Measurements from ENCODE around the gene GALNT8.
"Not testable (repeated sequence)": the region's sequence is repeated elsewhere in the genome, so short reads cannot be mapped to it uniquely, and the experiment has no call there.

Gene GALNT8

DNA sequence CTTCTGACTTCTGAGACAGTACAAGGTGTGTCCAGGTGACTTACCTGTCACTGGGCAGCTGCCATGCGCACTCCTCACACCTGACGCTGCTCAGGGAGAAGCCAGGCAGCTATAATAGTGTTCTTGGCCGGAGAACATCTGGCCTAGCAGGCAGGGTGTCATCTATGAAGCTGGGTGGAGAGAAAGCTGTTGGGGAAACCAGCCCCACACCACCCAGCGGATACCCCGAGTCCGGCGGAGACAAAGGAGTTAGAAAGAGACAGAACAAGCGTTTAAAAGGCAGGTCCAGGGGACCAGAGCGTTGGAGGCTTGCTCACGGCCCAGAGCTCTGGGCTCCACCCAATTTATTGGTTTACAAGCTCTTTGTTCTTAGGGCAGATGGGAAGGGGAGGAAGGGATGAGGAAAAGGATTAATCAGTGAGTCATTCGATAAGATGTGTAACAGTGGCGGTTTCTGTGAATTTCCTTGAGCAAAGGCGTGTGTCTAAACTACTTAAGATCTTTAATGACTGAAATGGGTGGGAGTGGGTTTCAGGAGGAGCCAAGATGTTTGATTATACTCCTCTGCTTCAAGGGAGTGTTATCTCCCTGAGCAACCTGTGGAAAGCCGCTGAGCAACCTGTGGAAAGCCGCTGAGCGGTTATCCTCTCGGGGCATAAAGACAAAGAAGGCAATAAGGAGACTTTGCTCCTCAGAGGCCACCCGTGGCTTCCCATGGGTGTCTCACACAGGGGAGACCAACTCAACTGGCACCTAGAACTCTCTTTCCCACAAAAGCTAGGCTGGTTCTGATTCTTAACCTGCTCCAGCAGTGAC is at the start of gene GALNT8:
Gene GALNT8 (plus strand): TSS at position 580 of the 816 bp plus-strand sequence. CDS start 278 bp downstream, outside the sequence.
- DNase-seq, result no peak

DNA sequence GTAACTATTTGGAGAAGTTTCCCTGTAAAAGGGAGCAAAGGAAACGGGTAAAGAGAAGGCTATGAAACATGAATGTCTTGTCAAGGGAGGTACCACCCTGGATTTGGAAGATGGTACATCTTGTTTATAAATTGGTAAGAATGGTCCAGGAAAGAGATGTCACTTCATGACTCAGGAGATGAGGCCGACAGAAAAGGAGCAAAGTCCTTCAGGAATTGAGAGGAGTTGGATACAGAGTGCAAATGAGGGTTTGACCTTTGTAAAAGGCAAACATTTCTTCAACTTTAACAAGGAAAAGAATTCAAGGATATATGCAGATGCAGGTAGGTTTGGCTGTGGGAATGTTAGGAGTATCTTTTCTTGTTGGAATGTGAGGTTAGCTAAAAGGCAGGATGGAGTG is 40.5 kb upstream of the GALNT8 start:
- no peak for DNase-seq

GRCh38 chr12:4681732-4682131 is 38.5 kb upstream of the GALNT8 start:
- no peak for DNase-seq

DNA sequence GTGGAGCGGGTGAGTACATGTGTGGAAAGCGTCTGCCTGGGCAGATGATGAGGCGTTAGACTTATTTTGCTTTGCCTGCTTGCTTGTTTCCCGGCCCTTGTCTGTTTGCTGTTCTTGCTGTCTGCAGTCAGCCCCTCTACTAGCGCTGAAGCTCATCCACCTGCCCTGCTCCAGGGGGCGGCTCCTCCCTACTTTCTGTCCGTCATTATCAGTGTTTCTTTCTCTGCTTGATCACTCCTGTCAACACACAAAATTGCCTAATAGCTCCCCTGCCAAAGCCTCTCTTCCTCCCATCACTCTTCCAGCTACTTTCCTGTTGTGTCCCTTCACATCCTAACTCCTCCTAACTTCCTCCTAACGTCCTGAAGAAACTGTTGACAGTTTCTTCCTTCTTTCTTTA is 34.9 kb upstream of the GALNT8 start:
- no peak for DNase-seq

DNA sequence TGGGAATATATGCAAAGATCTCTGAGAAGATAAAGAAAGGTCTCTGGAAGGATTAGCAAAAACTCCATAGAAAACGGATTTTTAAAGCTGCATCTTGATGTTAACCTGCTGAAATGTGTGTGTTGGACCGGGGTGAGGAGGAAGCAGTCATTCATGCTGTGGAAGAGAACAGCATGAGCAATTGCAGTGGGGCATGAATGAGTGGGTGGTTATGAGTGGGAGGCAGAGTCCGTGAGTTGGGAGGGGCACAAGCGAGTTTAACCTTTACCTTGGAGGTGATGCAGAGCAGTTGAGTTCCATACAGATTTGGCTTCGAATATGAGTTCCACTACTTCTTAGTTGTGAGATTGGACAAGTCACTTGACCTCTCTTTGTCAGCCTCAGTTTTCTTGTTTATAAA is 29.4 kb upstream of the GALNT8 start:
- DNase-seq, result no peak

- DNase-seq, result peak; percentile 6
Observed at GRCh38 chr12:4700621-4701026, 19.6 kb upstream of the GALNT8 start.

DNA sequence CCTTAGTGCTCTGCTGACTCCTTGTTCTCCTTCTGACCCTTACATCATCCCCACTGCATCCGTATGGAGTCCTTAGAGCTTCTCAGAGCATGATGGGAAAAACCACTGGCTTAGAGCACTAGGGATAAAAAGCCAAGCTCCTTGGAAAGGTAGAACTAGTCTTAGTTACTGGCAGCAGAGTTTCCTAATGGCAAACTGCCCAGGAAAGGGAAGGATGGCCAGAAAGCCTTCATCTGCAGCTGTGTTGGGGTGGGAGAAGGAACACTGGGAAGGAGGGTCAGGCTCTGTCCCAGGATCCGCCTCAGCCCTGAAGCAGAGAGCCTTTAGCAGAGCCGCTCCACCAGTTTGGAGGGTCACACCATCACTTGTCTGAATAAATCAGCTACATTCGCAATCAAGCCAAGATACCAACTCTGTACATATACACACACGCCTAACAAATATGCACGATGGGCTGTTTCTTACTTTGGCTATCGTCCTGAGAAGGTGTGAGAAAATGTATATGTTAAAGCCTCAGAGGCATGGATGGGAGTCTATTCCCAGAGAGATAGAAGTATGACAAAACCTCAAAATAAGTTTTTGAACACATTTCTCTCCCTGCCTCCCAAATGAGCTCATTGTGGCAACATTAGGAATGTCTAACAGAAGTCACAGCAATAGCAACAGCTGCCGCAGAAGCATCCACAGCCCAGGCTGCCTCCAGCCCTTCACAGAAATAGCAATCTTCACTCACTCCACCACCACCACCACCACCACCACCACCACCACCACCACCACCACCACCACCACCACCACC is 18.6 kb upstream of the GALNT8 start:
- no peak for DNase-seq

DNA sequence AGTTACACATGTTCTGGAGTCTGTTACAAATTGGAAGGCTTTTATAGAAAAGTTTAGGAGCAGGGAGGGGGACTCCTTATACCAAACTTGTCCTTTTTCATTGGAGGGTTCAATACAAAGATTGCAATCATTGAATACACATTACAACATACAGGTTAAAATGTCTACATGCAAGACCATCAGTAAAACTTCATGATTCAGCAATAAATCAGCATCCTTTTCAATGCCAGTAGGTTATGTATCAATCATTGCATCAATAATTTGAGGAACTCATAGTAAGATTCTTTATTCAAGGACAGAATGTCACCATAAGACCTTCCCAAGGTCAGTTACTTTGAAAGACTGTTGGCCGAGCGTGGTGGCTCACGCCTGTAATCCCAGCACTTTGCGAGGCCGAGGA is 16.5 kb upstream of the GALNT8 start:
- DNase-seq, result no peak

DNA sequence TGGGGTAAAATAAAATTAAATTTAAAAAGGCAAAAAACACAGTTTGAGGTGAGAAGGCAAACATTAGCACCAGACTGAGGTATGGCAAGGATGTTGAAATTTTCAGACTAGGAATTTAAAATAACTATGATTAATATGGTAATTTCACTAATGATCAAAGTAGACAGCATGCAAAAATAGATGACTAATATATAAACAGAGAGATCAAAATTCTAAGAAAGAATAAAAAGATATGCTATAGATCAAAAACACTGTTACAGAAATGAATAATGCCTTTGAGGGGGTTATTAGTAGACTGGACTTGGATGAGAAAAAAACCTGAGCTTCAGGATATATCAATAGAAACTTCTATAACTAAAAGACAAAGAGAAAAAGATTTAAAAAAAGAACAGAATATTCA is 14.4 kb upstream of the GALNT8 start:
- DNase-seq, result no peak

DNA sequence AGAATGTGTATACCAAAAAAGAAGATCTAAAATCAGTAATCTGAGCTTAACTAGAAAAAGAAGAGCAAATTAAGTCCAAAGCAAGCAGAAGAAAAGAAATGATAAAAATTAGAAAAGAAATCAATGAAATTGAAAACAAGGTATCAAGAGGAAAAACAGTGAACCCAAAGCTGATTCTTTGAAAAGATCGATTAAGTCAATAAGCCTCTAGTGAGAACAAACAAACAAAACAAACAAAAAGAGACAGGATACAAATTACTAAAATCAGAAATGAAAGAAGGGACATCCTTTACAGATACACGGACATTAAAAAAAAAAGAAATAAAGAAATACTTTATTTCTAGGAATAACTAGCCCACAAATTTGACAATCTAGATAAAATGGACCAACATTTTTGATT is 12.9 kb upstream of the GALNT8 start:
- no peak for DNase-seq

- no peak for DNase-seq
Observed at GRCh38 chr12:4710113-4710512, 10.1 kb upstream of the GALNT8 start.

DNA sequence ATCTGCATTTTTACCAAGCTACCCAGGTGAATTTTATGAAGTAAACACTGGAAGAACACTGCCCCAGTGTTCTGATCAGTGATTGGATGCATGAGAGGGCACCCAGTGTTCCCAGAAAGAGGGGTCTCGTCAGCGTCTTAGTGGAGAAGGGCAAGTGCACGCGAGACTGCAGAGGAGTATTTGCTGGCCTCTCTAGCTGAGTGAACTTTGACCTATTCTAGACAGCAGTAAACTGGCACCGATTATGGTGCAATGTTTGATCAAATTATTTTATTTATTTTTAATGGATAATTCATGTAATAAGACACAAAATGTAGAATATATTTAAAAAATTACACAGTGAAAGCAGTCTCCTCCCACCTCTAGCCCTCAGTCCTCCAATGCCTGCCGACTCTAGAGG is 5.3 kb upstream of the GALNT8 start:
- DNase-seq, result no peak

GRCh38 chr12:4717806-4718205 is 2.4 kb upstream of the GALNT8 start:
- DNase-seq, result no peak

- no peak for DNase-seq
Observed at GRCh38 chr12:4720637-4720995, 416 bp downstream of the GALNT8 start.

GRCh38 chr12:4721587-4721986 is 1.4 kb downstream of the GALNT8 start:
- not testable (repeated sequence) for DNase-seq

DNA sequence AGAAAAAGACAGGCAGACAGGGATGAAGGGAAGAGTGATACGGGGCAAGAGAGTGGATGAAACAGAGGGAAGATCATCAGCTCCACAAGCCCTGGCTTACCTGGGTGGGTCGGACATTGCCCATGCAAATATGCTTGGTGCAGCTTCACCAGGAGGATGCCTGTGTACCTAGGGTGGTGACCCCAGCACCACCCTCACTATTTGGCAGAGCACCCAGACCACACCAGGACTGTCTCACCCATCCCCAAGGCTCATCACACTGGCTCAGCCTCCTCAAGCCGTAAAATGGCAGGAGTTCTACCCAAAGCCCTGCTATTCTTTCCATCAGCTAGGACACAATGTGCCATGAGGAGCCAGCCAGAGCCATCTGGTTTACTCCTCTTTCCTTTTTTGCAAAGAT is 3.0 kb downstream of the GALNT8 start:
- DNase-seq, result no peak

DNA sequence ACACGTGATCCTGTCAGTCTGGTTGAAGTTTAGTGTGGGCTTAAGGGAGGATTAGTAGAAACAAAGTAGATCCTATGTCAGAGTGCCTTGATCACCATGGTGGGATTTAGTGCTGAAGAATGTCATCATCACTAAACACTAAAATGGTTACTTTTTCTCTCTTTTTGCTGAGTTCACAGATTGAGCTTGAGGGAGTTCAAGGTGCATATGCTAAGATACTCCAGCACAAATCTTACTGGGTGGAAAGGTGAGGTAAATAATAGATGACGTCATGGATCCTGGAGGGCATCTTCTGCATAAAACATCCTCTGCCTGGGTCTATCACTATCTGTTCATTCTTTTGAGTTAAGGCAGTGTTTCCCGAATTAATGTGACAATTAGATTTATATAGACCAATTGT is 4.9 kb downstream of the GALNT8 start:
- no peak for DNase-seq

DNA sequence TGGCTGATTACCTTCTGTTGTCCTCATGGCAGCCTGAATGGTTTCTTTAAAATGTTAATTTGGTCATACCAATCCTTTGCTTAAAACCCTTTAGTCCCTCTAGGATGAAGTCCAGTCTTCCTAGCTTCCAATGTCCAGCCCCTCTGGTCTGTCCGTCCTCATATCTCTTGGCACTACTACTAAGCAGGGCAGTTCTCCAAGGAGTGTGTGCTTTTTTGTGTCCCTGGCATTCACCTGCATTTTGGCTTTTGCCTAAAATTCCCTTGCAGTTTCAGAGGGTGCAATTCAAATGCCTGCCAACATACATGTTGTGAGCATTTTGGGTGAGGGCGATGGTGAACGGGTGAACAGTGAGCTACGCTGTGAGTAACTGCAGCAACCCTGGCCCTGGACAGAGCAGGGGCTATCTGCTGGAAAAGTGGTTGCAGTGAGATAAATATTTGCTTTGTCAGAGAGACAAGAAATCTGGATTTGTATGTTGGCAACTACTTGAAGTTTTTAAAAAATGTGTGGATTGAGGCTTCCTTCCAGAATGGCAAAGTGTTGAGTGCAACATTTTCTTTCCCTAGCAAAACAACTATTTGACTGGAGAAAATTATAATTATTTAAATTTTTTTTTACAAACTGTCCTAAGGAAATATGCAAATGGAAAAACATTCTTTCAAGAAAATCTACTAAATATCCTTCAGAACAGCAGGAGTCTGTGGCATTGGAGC is 14.6 kb downstream of the GALNT8 start:
- no peak for DNase-seq

DNA sequence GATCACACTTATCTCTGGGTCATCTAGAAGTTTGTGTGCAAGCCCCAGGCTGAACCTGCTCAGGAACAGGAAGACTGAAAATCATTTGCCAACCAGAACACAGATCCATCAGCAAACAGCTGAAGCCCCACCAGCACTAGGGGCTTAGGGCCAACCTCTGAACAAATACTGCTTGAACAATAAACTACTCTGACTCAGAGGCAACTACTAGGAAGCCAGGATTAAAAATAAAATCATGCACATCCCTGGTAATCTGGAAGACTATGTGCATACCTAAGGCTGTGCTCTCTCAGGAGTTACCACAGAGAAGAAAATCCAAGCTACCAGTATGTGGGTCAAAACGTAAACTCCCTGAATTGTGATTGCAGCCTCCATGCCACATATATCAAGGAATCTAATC is 15.9 kb downstream of the GALNT8 start:
- DNase-seq, result no peak

DNA sequence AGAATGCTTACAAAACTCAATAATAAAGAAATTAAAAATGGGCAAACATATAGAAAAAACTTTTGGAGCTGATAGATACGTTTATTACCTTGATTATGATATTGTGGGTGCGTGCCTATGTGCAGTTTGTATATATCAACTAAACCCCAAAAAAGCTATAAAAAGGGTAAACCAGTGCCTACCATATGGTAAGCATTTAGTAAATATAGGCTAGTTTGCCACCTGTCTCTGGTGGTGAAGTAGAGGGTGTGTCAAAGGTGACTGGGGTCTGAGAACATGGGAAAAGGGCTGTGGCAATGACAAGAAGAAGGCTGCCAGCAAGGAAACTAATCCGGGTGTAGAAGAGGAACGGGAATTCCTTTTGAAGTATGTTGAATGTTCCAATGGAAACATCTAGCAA is 18.3 kb downstream of the GALNT8 start:
- no peak for DNase-seq

GRCh38 chr12:4742416-4742970 is 22.3 kb downstream of the GALNT8 start:
- DNase-seq, result no peak

DNA sequence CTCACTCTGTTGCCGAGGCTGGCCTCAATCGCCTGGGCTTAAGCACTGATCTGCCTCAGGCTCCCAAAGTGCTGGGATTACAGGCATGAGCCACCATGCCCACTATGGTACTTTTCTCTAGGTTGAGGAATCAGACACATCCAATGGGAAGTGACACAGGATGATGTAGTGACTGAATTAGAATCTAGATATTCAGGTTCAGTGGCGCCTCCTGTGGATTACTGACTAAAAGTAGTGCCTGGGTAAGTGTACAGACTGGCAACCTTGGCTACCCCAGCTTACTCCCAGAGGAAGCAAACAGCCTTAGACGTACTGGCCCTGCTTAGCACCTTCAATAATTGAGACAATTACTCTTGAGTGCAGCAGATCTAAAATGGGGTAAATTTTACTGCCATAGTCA is 22.8 kb downstream of the GALNT8 start:
- DNase-seq, result no peak

GRCh38 chr12:4744709-4745108 is 24.5 kb downstream of the GALNT8 start:
- DNase-seq, result no peak

All from eye (tissue), 1 donor.